ENCODE data around the gene SMG6. TPM values are rescaled to one million over a fixed set of nuclear protein-coding genes. Genes with fewer than 3 reads are reported as not detected.
"Not testable (repeated sequence)": the region's sequence is repeated elsewhere in the genome, so short reads cannot be mapped to it uniquely, and the experiment has no call there.

Gene SMG6
- total and polyA plus RNA-seq, 2 of the 8 experiments (the other 6 are each of a cell fraction or from before 2014, with no cell fraction given): 18.5 to 25.2 TPM

GRCh38 chr17:2258830-2259229, 44.8 kb downstream of the SMG6 start:
- not testable (repeated sequence) for FAIRE-seq; H3K79me1 ChIP-seq (ENCODE audit: low read depth, low read length)
- CTCF ChIA-PET (ENCODE audit: partially characterized antibody): interaction anchor here (0.6 to 2.7 kb wide), 9 partner anchors 13 to 1529 kb away, joined by 3 to 17 read pairs (median 3); no protein-coding TSS in a partner anchor

More at GRCh38 chr17:2258830-2259229, 44.8 kb downstream of the SMG6 start:
- H3K27me3 ChIP-seq (replicated peaks in 1 of 4; ENCODE audit: control insufficient read depth in 3 of 4, extremely low read depth in 1 of 4, insufficient read depth in 3 of 4, low read length in 3 of 4); H2BK20ac ChIP-seq (ENCODE audit: low read length); H2BK12ac ChIP-seq (ENCODE audit: low read depth, low read length); H3K36me3 ChIP-seq (ENCODE audit: control insufficient read depth in 2 of 4, insufficient read depth in 4 of 4, low read length in 3 of 4); H3K23me2 ChIP-seq (ENCODE audit: low read depth, low read length); H3K9me3 ChIP-seq (ENCODE audit: insufficient read depth in 2 of 2, low read depth in 1 of 2, low read length in 1 of 2); H2AK5ac ChIP-seq (ENCODE audit: low read depth, low read length); H2BK15ac ChIP-seq (ENCODE audit: low read length); H2BK120ac ChIP-seq (replicated peaks; ENCODE audit: low read depth, low read length); H4K20me1 ChIP-seq (replicated peaks in 1 of 2; ENCODE audit: control insufficient read depth in 1 of 2, insufficient read depth in 2 of 2, low read length in 2 of 2); H3K4ac ChIP-seq (replicated peaks; ENCODE audit: insufficient read length, low read depth, low read length); H4K8ac ChIP-seq (ENCODE audit: extremely low read depth, insufficient read depth, low read length); H3K23ac ChIP-seq (ENCODE audit: insufficient read length); H3K27ac ChIP-seq (ENCODE audit: low read depth, low read length); DNase-seq (ENCODE audit: low read depth in 1 of 2, low spot score in 2 of 2); H4K5ac ChIP-seq (ENCODE audit: insufficient read length, low read depth, low read length); H3K18ac ChIP-seq (ENCODE audit: extremely low read depth, low read length); H3K9ac ChIP-seq (replicated peaks in 1 of 4; ENCODE audit: extremely low read depth in 1 of 4, low read depth in 3 of 4, low read length in 3 of 4); H3K4me3 ChIP-seq (ENCODE audit: extremely low read depth in 1 of 4, insufficient read depth in 2 of 4, low read depth in 3 of 4, low read length in 4 of 4); H2BK5ac ChIP-seq (ENCODE audit: low read depth, low read length); H3K79me2 ChIP-seq (ENCODE audit: control insufficient read depth in 1 of 2, insufficient read depth in 2 of 2, low read length in 2 of 2); H4K91ac ChIP-seq (replicated peaks; ENCODE audit: insufficient read length, low read length); H3K4me1 ChIP-seq (replicated peaks in 1 of 4; ENCODE audit: control insufficient read depth in 3 of 4, insufficient read depth in 4 of 4, low read length in 3 of 4); H2AFZ ChIP-seq (ENCODE audit: low read length); H3K56ac ChIP-seq (replicated peaks; ENCODE audit: insufficient read length, low read depth, low read length); H3K4me2 ChIP-seq (ENCODE audit: insufficient read depth in 1 of 2, low read depth in 2 of 2, low read length in 2 of 2); H3K14ac ChIP-seq (ENCODE audit: insufficient read length): not testable (repeated sequence)
- 96% methylated on average over 8 of the region's 8 CpGs; no CpG with 5 or more reads in 1 of the 2 experiments for WGBS, 2 experiments (ENCODE audit: extremely low coverage in 1 of 2, insufficient coverage in 1 of 2, insufficient read length in 1 of 2, insufficient replicate concordance in 2 of 2, low coverage in 1 of 2, low lambda C conversion rate in 2 of 2, missing lambda C conversion rate in 1 of 2)
- POLR2A ChIA-PET (ENCODE audit: partially characterized antibody): interaction anchor here (0.6 to 0.7 kb wide), 2 partner anchors 25 to 84 kb away, joined by 3 to 4 read pairs; no protein-coding TSS in a partner anchor
